Activated CD8-positive, alpha-beta T cell treated with anti-CD3 and anti-CD28 coated beads, Interleukin-2, amount 10 ng/mL, durations not matched to agents 7 days and 5 days (primary cell): ENCODE results near the gene DAB1. TPM values are rescaled to one million over a fixed set of nuclear protein-coding genes. Genes with fewer than 3 reads are reported as not detected.

Experiments used
- ATAC-seq: fragments of 150-1000 bp; cut with Tn5 transposase; one replicate; pipeline ENCODE4 v1.10.0; 2021; ENCODE audit warnings: moderate library complexity
- CTCF ChIA-PET: fragments of 350-600 bp; sonication (Branson Sonifier 250); formaldehyde crosslinking; loops from one replicate; lab custom pipeline; 2021; ENCODE audit warnings: antibody characterized with exemption; lab: Charles Lee
- POLR2A ChIA-PET: fragments of 350-600 bp; sonication (Branson Sonifier 250); formaldehyde crosslinking; loops from one replicate; lab custom pipeline; 2021; ENCODE audit warnings: antibody characterized with exemption; lab: Charles Lee
- DNase-seq: peaks from one replicate; pipeline ENCODE4 v3.0.0-alpha.2; 2020
- H3K27ac Mint-ChIP-seq: one replicate; pipeline ENCODE4 v1.8.0; 2021; ENCODE audit warnings: mild to moderate bottlenecking, mixed read lengths
- H3K27me3 Mint-ChIP-seq: one replicate; pipeline ENCODE4 v1.8.0; 2021; ENCODE audit warnings: low read depth, mixed read lengths
- H3K36me3 Mint-ChIP-seq: one replicate; pipeline ENCODE4 v1.8.0; 2021; ENCODE audit warnings: low read depth, mixed read lengths
- H3K4me1 Mint-ChIP-seq: one replicate; pipeline ENCODE4 v1.8.0; 2021; ENCODE audit warnings: low read depth, mixed read lengths
- H3K4me3 Mint-ChIP-seq: one replicate; pipeline ENCODE4 v1.8.0; 2021; ENCODE audit warnings: mild to moderate bottlenecking, mixed read lengths
- H3K9me3 Mint-ChIP-seq: one replicate; pipeline ENCODE4 v1.8.0; 2022; ENCODE audit warnings: mixed read lengths; ENCODE audit not compliant: insufficient read depth
- total RNA-seq, 2 experiments: library from RNA; stranded (reverse); gene quantifications; one replicate each; pipeline ENCODE4 v1.2.3, GENCODE V29; 2021

Gene DAB1
- total RNA-seq, 2 experiments from 2014 or later = 0.10 to 0.18 TPM

DNA sequence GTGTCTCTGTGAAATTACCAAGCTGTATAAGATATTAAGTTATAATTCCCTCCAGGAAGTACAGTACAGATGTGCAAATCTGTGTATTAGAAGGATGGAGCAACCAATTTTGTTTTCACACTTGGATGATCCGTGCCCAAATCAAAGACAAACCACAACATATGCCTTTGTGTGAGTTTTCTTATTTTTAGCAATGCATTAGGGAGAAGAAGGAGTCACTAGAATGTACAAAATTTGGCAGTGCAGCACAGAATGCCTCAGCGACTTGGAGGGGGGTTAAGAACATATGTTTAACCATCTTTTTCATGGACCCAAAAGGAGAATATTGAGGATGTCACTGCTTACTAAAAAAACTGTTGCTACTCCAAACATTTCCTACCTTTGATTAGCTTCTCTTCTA is 45.3 kb downstream of the DAB1 start:
- Mint-ChIP-seq H3K4me1 (no peaks in the 10 kb centered on the region), H3K27ac (no peak overlapping the region), H3K4me3 (no peak overlapping the region), H3K9me3 (no peaks in the 10 kb centered on the region), H3K27me3 (no peaks in the 10 kb centered on the region), H3K36me3 (no peaks in the 10 kb centered on the region)
- ChIA-PET CTCF (no interaction called here), POLR2A (no interaction called here)
- ATAC-seq (no peak), DNase-seq (no peak)

DNA sequence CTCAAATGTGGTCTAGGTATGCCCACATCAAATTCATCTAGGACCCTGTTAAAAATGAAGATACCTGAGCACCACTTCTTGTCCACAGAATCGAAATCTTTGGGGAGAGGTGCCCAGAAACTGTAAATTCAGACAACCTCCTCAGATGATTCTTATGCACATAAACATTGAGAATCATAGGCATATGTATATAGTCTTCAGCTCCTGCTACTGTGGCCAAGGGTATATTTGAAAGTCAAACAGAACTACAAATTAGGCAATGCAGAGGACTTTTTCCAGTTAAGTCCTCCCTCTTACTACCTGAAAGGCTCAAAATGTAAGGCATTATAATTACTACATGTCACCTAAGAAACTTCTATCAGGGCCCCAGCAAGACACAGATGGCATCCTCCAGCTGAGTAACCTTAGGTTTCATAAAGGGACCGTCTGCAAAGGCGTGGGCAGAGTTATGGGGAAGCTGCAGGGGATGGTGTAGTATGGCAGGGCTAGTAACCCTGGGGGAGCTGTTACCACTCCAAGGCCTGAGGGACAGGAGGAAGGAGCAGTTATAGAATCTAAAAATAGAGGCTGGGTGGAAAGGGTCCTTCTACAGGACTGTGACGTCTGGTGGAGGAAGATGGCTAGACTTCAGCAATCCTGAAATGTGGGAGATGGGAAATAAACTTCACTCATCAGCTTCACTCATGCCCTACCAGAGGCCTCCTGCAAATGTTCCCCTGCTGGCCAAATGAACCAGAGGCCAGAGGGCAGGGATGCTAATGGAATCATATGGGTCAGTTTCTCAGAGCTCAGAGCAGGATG is 46.3 kb downstream of the DAB1 start:
- Mint-ChIP-seq H3K9me3 (no peaks in the 10 kb centered on the region), H3K36me3 (no peaks in the 10 kb centered on the region), H3K27me3 (no peaks in the 10 kb centered on the region), H3K4me3 (no peak overlapping the region), H3K27ac (no peak overlapping the region), H3K4me1 (no peaks in the 10 kb centered on the region)
- CTCF ChIA-PET = no interaction called here
- POLR2A ChIA-PET = no interaction called here
- ATAC-seq = no peak
- no peak for DNase-seq

DNA sequence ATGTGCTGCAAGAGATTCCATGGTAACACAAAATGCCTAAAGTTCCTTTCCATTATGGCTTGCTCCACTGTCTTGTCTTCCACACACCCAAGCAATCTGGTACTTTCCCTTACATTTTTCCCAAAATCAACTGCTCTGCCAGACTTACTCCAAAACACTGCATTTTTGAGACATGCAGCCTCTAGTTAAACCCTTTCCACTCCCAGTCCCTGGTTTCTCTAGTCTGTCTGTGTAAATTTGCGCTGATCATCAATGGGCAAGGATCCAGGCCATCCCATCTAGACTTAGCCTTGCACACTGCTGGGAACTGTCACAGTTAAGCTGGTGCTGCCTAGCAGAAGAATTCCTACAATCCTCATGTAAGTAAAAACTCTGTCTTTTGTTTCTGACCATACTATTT is 47.8 kb downstream of the DAB1 start:
- ATAC-seq (no peak), DNase-seq (no peak)
- Mint-ChIP-seq H3K4me1 (no peaks in the 10 kb centered on the region), H3K4me3 (no peak overlapping the region), H3K27me3 (no peaks in the 10 kb centered on the region), H3K9me3 (no peaks in the 10 kb centered on the region), H3K27ac (no peak overlapping the region), H3K36me3 (no peaks in the 10 kb centered on the region)
- CTCF ChIA-PET = no interaction called here
- POLR2A ChIA-PET = no interaction called here

GRCh38 chr1:57369889-57370288 is 54.0 kb downstream of the DAB1 start:
- H3K9me3 Mint-ChIP-seq = peaks cover 5% of the 10 kb centered on the region
- no peaks in the 10 kb centered on the region for H3K27me3 Mint-ChIP-seq
- no peaks in the 10 kb centered on the region for H3K4me1 Mint-ChIP-seq
- ChIA-PET CTCF (no interaction called here), POLR2A (no interaction called here)
- ATAC-seq (no peak), DNase-seq (no peak)
- no peak overlapping the region for H3K27ac Mint-ChIP-seq
- no peak overlapping the region for H3K4me3 Mint-ChIP-seq
- no peaks in the 10 kb centered on the region for H3K36me3 Mint-ChIP-seq

DNA sequence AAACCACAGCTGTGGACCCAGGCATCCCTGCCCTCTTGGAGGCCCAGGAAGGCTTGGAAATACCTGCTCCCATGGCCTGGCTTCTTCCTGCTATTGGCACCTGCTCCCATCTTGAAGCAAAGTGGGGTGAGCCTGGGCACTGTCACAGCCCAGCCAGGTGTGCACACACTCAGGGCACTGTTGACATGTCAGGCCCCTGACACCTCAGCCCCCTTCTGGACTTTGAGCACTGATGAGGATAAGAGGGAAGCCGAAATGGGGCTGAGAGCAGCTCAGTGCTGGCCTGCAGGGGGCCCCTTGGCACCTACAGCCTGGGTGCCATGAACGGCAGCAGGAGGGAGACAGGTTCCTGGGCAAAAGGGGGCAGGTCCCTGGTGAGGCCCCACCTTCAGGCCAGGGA is 55.9 kb downstream of the DAB1 start:
- peaks cover 5% of the 10 kb centered on the region for H3K9me3 Mint-ChIP-seq
- ATAC-seq (no peak), DNase-seq (no peak)
- H3K36me3 Mint-ChIP-seq = no peaks in the 10 kb centered on the region
- no peak overlapping the region for H3K27ac Mint-ChIP-seq
- no peaks in the 10 kb centered on the region for H3K4me1 Mint-ChIP-seq
- no peak overlapping the region for H3K4me3 Mint-ChIP-seq
- ChIA-PET CTCF (no interaction called here), POLR2A (no interaction called here)
- H3K27me3 Mint-ChIP-seq = no peaks in the 10 kb centered on the region

DNA sequence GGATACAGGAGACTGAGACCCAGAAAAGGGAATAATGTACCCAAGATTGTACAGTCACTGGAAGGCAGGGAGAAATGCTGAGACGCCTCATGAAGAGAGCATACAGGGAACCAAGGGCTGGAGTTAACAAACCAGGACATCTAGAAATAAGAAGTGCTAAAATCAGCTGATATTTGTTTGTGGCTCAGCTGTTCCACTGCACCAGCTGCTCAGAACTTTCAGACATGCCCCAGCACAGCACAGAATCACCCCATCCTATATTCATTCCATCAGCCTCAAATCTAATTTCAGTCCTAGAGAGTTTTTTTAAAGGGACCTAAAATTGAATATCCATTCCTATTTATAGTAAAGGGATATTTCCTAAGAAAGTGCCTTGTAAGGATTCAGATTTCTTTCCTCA is 60.2 kb downstream of the DAB1 start:
- CTCF ChIA-PET = no interaction called here
- peaks cover under 1% of the 10 kb centered on the region for H3K9me3 Mint-ChIP-seq
- H3K36me3 Mint-ChIP-seq = no peaks in the 10 kb centered on the region
- no peak overlapping the region for H3K4me3 Mint-ChIP-seq
- H3K27ac Mint-ChIP-seq = no peak overlapping the region
- H3K4me1 Mint-ChIP-seq = no peaks in the 10 kb centered on the region
- DNase-seq (no peak), ATAC-seq (no peak)
- POLR2A ChIA-PET = no interaction called here
- no peaks in the 10 kb centered on the region for H3K27me3 Mint-ChIP-seq

DNA sequence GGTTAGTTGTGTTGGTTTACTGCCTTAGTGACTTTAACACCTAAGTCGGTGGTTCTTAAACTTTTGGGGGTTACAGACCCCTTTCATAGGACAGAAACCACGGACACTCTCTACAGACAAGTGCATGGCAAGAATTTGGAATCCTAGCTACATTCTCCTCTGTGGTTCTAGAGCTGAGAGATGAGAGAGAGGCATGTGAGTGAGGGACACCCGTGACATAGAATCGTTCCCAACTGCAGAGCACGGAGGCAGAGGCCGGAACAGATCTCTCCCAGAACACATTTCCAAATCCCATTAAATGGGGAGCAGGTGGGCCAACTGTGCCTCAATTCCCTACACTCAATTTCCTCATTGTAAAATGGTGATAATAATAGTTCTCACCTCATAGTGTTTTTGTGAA is 60.7 kb downstream of the DAB1 start:
- Mint-ChIP-seq H3K9me3 (no peaks in the 10 kb centered on the region), H3K4me1 (no peaks in the 10 kb centered on the region), H3K4me3 (no peak overlapping the region), H3K27me3 (no peaks in the 10 kb centered on the region), H3K36me3 (no peaks in the 10 kb centered on the region), H3K27ac (no peak overlapping the region)
- no peak for DNase-seq
- ATAC-seq = no peak
- CTCF ChIA-PET = no interaction called here
- POLR2A ChIA-PET = no interaction called here

- Mint-ChIP-seq H3K4me3 (no peak overlapping the region), H3K27ac (no peak overlapping the region), H3K36me3 (no peaks in the 10 kb centered on the region), H3K27me3 (no peaks in the 10 kb centered on the region), H3K4me1 (no peaks in the 10 kb centered on the region), H3K9me3 (no peaks in the 10 kb centered on the region)
- ChIA-PET CTCF (no interaction called here), POLR2A (no interaction called here)
- DNase-seq = no peak
- no peak for ATAC-seq
Measured at GRCh38 chr1:57362480-57362879, 61.4 kb downstream of the DAB1 start.

DNA sequence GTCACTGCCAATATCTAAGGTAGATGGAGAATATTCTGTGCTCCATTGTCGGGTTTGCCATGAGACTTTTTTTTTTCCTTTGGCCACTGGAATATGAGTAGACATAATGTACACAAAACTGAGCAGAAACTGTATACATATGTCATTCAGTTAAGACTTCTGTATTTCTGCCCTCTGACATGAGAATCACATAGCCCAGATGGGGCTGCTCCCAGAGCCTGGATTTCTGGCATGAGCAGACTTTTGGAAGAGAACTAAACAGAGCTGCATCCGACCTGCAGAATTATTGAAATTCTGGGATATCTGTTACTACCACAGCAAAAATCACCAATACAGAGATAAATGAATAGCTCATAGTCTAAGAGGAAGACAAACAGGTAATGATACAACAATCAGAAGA is 62.3 kb downstream of the DAB1 start:
- Mint-ChIP-seq H3K4me1 (no peaks in the 10 kb centered on the region), H3K4me3 (no peak overlapping the region), H3K27ac (no peak overlapping the region), H3K9me3 (no peaks in the 10 kb centered on the region), H3K36me3 (no peaks in the 10 kb centered on the region), H3K27me3 (no peaks in the 10 kb centered on the region)
- ATAC-seq = no peak
- ChIA-PET POLR2A (no interaction called here), CTCF (no interaction called here)
- DNase-seq = no peak

- ATAC-seq (no peak), DNase-seq (no peak)
- ChIA-PET POLR2A (no interaction called here), CTCF (no interaction called here)
- Mint-ChIP-seq H3K27me3 (no peaks in the 10 kb centered on the region), H3K4me1 (no peaks in the 10 kb centered on the region), H3K9me3 (no peaks in the 10 kb centered on the region), H3K4me3 (no peak overlapping the region), H3K27ac (no peak overlapping the region), H3K36me3 (no peaks in the 10 kb centered on the region)
Measured at GRCh38 chr1:57360846-57361407, 62.9 kb downstream of the DAB1 start.

- Mint-ChIP-seq H3K27ac (no peak overlapping the region), H3K9me3 (no peaks in the 10 kb centered on the region), H3K36me3 (no peaks in the 10 kb centered on the region), H3K4me3 (no peak overlapping the region), H3K4me1 (peaks cover 7% of the 10 kb centered on the region), H3K27me3 (no peaks in the 10 kb centered on the region)
- ChIA-PET CTCF (no interaction called here), POLR2A (no interaction called here)
- ATAC-seq = no peak
- DNase-seq = no peak
Measured at GRCh38 chr1:57357462-57357861, 66.4 kb downstream of the DAB1 start.

- ATAC-seq = no peak
- POLR2A ChIA-PET = no interaction called here
- H3K27ac Mint-ChIP-seq = no peak overlapping the region
- DNase-seq = no peak
- H3K4me1 Mint-ChIP-seq = peaks cover 7% of the 10 kb centered on the region
- H3K4me3 Mint-ChIP-seq = no peak overlapping the region
- H3K36me3 Mint-ChIP-seq = no peaks in the 10 kb centered on the region
- H3K27me3 Mint-ChIP-seq = no peaks in the 10 kb centered on the region
- CTCF ChIA-PET = no interaction called here
- H3K9me3 Mint-ChIP-seq = no peaks in the 10 kb centered on the region
Measured at GRCh38 chr1:57353654-57354053, 70.2 kb downstream of the DAB1 start.

- H3K36me3 Mint-ChIP-seq = no peaks in the 10 kb centered on the region
- ATAC-seq (no peak), DNase-seq (no peak)
- ChIA-PET CTCF (no interaction called here), POLR2A (no interaction called here)
- no peak overlapping the region for H3K4me3 Mint-ChIP-seq
- H3K27me3 Mint-ChIP-seq = no peaks in the 10 kb centered on the region
- no peak overlapping the region for H3K27ac Mint-ChIP-seq
- H3K4me1 Mint-ChIP-seq = peaks cover 7% of the 10 kb centered on the region
- H3K9me3 Mint-ChIP-seq = no peaks in the 10 kb centered on the region
Measured at GRCh38 chr1:57350610-57351009, 73.2 kb downstream of the DAB1 start.
